Stimulated activated CD8-positive, alpha-beta memory T cell treated with anti-CD3 and anti-CD28 coated beads, Interleukin-12 subunit alpha, Interleukin-12 subunit beta, amount 100 ng/mL, for 4 hours (primary cell): ENCODE results near the gene GBE1.
A peak's percentile ranks its signal among the peaks of the same experiment; 100 is the strongest.
"Not testable (repeated sequence)": the region's sequence is repeated elsewhere in the genome, so short reads cannot be mapped to it uniquely, and the experiment has no call there.

Source experiments
- DNase-seq: peaks from one replicate; pipeline ENCODE4 v3.0.0-alpha.2; 2020; ENCODE audit warnings: low read depth

Gene GBE1

DNA sequence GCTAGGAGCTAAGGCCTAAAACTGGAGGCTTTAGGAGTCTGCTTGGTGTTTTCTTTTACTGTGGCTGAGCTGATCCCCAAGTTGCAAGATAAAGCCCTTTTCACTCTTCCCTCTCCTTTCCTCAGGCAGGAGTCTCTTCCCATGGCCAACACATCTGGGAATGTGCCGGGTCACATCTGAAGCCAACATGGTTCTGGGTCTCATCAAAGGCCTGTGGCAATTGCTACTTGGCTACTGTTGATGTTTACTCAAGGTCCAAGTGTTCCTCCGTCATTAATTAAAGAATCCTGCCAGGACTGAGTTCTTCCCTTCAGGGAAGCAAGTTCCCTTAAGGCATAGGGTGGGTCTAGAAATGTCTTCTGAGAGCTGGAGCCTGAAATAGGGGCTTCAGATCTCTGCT, 230.2 kb downstream of the GBE1 start:
- no peak for DNase-seq

DNA sequence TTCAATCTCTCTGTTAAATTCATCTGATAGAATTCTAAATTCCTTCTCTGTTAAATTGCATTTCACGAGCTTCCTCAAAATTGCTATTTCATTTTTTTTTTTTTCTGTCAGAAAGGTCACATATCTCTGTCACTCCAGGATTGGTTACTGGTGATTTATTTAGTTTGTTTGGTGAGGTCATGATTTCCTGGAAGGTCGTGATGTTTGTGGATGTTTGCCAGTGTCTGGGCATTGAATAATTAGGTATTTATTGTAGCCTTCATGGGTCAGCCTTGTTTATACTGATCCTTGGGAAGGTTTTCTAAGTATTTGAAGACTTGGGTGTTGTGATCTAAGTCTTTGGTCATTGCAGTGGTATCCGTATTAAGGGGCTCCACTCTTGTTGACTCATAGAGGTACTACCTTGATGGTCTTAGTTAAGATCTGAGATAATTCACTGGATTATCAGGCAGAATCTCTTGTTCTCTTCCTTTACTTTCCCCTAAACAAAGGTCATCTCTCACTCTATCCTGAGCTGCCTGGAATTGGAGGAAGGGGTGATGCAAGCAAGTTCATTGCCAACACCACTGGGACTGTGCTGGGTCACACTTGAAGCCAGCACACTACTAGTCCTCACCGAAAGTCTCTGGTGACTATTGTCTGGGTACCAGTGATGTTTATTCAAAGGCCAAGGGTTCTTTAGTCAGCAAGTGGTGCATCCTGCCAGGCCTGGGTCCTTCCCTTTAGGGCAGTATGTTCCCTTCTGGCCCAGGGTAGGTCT, 231.1 kb downstream of the GBE1 start:
- DNase-seq: no peak

DNA sequence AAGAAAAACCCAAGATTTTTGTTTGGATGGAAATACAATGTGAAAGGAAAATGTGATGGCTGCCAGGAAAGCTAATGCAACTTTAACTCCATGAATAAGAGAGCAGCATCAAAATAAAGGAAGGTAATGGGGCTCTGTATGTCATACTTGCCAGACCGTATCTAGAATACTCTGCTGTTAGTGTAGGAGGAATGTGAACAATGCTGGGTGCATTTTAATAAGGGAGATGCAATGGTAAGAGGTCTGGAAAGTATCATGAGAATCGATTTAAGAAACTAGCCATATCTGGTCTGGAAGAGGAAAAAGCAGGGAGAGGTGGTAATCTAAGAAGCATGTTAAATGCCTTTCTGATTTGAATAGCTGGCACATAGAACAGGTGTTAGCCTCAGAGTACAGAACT, 239.6 kb downstream of the GBE1 start:
- DNase-seq: no peak

DNA sequence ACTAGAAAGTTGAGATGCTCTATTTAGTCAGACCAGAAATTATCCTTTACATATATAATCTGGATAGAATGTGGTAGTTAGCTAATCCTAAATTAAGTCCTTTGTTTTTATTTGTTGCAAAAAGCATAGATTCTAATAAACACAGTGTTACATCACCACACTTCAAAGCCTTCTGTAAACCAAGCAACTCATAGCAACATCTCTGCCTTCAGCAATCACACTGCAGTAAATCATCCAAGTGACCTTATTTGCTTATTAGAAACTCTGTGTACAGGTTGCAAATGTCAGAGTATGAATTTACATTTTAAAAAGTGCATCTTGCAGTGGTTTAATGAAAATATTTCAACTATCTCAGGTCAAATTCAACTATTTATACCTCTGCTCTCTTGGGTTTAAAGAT, 242.5 kb downstream of the GBE1 start:
- DNase-seq: no peak

DNA sequence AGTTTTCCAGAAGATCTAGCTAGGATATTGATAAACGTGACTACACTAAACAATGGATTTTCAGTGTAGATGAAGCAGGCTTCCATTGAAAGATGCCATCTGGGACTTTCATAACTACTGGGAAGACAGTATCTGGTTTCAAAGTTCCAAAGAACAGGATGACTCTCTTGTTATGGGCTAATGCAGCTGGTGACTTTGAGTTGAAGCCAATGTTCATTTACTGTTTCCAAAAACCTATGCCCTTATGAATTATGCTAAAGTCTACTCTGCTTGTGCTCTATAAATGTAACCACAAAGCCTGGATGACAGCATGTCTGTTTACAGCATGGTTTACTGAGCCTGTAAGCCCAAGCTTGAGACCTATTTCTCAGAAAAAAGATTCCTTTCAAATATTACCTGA, 245.4 kb downstream of the GBE1 start:
- no peak for DNase-seq

DNA sequence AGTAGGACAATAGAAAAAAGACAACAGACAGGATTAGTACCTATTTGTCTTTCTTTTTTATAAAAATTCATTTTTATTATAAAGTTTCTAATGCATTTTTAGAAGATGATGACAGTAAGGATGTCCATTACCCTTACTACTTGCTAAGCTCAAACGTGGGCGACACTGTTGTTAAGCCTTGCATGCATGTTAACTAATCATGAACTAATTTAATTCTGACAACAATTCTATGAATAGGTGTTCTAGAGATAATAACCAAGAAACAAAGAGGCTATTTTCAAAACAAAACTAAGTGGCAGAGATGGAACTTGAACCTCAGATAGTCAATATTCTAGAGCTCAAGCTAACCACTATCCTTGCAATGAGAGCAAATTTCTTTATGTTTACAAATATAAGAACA, 247.9 kb downstream of the GBE1 start:
- DNase-seq: no peak

DNA sequence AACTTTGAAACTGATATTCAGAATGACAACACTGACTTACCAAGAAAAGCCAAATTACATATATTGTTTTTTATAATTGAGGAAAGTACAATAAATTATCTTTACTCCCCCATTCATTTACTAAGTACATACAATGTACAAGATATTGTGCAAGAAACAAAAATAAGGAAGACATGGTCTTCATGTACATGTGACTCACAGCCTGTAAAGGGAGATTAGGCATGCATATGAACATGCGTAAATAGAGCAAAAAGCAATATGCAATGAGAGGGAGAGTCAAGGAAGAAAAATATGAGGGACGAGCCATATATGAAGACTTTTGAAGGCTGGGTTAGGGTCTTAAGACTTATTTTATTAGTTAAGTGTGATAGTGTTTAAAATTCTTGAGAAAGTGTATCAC, 258.4 kb downstream of the GBE1 start:
- no peak for DNase-seq

DNA sequence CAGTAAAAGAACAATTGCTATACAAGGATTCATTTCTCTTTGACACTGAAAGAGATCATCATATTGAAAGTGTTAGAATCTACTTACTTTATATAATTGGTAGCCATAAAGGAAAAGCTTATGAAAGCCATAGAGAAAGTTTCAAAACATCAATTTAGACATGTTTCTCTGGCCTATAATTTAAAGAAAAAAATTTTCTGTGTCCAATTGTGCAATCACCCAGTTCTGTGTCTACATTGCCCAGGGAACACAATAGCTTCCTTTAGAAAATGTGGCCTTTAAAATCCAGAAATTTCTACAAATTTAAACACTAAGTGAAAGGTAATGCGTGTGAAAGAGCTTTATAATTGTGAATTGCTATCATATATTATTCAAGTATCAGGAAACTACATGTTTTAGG, 259.2 kb downstream of the GBE1 start:
- DNase-seq: no peak

DNA sequence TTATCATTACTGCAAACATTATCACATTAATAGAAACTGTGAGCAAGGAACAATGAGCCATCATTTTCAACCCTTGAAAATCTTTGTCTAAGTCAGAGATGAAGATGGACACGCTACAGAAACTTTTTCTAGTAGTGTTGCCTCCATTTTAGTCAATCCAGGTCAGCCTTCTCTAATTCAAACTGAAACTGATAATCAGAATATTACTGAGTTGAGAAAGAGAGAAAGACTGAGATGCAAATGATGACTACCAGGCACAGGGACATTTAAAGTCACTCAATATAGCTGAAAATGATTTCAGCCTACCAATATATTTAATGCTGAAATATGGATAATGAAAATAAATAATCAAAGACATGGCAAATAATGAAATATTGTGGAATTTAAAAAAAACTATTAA, 261.4 kb downstream of the GBE1 start:
- no peak for DNase-seq

DNA sequence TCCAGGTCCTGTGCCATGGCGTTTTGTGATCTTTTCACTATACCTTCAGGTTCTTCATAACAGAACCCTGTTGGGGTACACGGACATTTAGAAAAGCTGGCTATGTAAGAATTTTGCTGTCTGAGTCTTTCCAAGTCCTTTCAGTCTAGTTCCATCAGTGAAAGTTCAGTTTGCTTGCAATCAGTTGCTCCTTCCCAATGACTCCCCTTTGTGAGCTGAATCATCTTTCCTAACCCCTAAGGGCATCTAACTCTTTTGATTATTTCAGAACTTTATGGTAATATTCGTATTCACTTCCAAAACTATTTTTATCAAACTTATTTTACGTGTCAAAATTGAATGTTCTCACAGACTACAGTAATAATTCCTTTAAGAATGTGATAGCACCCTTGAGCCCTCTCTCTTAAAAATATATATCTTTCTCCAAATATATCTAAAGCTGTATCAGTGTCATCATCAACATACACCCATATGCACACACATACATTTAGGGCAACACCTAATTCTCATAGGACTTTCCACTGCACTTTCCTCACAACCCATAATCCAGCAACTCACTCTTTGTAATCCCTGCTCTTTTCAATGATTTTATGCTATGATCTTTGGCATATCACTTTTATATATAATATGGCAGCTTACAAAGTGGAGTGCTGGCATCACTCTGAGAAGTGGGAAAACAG, 263.7 kb downstream of the GBE1 start:
- DNase-seq: no peak

DNA sequence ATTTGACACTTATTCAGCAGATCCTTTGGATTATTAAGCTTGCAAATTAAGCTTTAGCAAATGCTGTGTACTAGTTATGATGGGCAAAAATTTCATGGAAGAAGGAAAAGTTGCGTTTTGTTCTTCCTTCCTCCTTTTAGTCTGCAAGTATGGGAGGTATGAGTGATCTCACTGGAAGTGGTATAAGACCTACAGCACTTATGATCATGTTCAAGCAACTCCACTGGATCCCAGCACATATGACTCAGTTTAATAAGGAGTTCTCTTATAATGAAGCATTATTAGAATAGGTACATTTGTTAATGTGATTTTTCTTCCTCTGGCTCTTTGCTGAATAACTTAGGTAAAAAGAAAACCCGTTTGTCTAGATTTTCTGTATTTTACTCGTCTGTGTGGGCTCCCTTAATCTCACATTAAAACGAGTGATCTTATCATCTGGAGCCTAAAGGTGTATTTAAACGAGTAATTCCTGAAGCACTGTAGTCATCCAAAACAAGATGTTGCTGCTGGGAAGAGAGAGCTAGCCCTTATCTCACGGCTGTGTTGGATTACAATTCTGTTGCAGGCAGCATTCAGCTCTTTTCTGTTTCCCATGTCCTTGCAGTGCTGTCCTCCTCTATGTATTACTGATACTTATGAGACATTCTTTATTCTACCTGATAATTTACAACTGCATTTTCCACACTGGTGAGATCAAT, 264.9 kb downstream of the GBE1 start:
- DNase-seq: no peak

DNA sequence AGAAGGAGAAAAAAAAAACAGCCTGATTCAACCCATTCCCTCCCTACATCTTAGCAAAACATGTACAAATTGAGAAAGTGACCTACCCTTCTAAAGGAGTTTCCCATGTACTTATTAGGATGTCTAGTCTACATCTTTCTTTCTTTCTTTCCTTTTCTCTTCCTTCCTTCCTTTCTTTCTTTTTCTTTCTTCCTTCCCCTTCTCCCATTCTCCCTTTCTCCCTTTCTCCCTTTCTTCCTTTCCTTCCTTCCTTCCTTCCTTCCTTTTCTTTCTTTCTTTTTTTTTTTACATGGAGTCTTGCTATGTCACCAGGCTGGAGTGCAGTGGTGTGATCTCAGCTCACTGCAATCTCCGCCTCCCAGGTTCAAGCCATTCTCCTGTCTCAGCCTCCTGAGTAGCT, 269.0 kb downstream of the GBE1 start:
- not testable (repeated sequence) for DNase-seq

DNA sequence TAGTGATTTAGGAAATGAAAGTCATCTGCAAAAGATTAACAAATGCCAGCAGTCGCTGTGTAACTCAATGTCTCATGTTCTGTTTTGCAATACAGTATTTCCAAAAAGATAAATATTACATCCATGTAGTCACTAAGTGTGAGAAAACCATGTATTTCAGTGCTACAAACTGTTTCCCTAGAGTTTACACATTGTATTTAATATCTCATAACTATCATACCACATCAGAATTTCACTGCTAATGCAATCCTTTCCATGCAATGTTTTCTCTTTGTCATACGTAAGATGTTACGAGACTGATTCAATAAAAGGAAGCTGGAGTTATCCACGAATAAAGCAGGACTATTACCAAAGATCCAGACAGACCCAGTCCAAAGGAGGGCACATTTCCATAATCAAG, 269.4 kb downstream of the GBE1 start:
- no peak for DNase-seq

DNA sequence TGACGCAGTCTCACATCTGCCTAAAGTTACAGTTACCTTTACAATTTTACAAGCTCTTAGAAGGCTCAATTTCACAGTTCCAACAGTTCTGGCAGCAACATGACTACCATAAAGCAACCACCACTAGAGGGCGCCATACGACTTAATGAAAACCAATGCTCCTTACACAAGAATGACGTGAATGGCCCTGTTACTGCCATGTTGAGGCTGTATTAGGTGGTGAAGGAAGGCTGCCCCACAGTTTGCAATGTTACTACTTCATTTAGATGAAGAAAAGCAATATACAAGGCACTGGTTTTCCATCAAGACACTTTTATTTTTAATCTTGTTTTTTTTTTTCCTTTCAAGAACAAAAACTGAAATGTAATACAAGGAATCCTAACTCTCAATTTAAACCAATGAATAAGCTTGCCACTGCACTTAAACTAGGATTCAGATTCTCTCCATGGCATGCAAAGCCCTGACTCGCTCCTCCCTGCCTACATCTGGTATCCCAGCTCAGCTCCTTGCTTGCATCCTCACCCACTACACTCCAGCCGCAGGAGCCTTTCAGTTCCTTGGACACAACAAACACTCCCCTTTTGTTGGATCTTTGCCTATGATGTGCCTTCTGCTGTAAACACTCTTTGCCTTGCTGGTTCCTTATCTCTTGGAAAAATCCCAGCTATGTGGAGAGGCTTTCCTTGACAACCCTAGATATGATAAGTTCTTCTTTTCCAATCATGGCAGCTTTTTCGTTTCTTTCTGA, 270.7 kb downstream of the GBE1 start:
- peak; percentile 5 for DNase-seq

DNA sequence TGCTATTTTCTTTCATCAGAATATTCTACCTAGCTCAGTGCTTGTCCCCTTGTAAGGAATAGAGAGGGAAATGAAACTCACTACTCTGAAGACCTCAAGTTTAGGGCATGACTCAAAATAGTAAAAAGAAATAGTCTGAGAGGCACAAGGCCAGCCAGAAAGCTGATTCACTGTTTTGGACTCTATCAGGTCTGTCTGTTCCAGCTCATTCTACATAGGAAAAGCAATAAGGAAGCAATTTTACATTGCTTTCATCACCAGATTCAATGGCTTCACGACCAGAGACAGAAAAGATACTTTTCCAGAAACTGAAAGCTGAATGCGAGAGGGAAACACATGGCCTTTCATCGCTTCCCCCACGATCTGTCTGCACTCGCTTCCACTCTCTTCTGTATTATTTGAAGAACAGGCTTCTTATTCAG, 276.0 kb downstream of the GBE1 start:
- DNase-seq: no peak

DNA sequence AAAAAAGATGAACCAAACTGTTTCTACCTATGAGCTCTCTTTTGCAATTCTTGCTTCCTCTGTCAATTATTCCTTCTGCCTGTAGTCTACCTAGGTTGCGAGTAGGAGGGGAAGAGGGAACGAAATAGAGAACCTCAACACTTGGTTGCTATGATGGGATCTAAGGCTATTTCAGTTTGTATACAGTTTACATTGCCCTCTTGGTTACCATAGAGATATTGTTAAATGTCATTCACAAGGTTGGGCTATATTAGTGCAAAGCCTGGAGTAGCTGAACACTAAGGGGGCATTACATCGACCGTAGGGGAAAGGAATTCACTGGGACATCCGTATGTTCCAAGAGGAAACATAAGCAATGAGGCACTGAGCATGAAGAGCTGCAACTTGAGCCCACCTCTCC, 276.9 kb downstream of the GBE1 start:
- no peak for DNase-seq

DNA sequence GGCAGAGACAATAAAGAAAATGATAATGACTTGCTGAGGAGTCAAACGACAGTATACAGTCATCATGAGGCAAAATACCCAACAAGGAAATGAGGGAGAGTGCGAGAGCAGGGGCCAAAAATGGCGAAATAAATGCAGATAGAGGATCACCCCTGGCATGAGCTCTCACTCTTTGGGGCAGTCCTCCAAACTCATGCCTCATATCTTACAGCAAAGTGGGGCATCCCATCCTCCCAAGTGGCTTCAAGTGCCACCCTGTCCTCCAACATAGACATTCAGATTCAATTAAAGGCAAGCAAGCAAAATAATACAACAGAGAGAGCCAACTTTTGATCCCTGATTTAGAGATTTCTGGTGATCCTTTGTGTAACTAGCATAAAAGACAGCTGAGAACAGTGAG, 278.4 kb downstream of the GBE1 start:
- no peak for DNase-seq

DNA sequence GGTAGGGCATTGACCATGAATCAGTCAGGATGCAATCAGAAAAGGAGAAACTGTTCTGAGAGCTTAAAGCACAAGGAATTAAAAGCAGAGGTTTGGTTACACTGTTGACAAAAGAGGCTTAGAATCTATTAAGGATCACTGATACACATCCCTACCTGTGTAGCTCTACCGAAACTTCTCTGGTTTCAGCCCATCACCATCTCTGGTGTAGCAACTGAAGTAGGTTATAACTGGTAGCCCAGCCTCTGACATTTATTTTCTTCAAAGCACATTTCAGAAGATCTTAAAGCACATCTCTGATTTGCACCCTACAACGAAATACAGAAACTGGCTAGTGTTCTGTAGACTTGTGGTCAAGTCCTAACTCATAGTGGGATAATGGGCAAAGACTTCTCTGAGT, 283.7 kb downstream of the GBE1 start:
- DNase-seq: no peak

DNA sequence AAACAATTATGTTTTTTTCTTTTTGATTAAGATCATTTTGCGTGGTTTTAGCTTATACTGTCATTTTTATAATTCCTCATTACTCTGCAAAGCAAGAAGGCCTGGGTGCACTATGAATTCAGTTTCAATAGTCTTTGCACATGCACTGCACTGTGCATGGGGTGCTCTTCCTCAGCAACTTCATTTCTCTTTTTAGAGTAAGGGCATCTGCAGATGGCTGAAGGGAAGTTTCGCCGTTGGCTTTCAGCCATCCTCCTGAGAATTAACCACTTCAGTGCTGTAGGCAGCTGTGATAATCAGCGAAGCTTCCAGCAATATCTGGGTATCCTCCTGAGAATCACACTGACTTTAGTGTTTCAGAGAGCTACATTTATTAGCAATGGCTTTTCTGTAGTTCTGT, 284.8 kb downstream of the GBE1 start:
- no peak for DNase-seq

DNA sequence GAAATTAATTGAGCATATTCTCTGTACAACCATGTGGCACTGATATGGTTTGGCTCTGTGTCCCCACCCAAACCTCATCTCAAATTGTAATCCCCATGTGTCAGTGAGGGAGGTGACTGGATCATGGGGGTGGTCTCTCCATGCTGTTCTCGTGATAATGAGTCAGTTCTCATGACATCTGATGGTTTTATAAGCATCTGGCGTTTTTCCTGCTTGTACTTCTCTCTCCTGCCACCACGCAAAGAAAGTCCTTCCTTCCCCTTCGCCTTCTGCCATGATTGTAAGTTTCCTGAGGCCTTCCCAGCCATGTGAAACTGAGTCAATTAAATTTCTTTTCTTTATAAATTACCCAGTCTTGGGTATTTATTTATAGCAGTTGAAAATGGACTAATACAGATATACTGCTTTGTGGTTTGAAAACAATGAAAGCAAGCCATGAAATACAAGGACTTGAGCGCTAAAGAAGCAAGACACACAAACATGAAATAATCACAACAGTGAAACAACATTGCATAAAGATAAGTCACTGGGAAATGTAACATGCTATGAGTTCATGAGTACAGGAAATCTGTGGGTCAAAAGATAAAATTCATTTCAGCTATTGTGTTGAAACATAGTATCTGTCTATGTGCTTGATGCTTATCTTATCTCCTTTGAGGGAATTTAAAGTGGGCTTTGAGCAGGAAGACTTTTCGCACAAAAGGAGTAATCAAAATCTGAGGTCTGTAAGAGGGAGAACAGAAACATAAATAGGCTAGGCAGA, 288.7 kb downstream of the GBE1 start:
- DNase-seq: no peak

DNA sequence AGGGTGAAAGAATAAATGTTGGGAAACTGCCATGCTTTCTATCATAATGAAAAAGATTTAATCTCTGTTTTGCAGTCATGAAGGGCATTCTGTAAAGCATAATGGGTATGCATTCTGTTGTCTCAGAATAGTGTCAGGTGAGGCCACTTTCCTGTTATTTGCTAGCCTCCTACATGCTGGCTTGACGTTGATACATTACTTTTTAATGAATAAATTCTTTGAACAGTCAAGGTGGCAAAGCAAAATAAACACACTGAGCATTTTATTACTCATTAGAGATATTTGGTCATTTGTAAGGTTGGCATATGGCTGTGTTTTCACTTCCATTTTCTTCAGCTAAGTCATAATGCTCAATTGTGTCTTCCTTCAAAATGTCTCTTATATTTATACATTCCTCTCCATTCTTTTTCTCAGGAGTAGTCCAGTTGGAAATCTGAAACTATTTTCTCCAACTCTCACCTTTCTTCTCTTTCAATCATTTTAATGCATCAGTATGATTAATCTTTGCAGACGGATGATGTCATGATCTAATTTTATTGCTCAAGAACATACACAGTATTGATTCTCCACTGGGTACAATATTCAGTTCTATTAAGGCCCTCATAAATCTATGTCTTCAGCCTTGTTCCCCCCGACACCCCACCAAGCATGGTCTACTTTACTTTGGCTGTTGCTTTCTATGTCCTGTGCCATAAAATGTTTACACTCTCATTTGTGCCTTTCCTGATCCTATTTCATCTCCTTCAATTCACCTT, 290.7 kb downstream of the GBE1 start:
- DNase-seq: no peak
